Psoas muscle (tissue), 8 donors: Measurements from ENCODE around the gene ZCCHC13. TPM values are rescaled to one million over a fixed set of nuclear protein-coding genes. Genes with fewer than 3 reads are reported as not detected.
A peak's percentile ranks its signal among the peaks of the same experiment; 100 is the strongest.

ENCODE experiments used
- ATAC-seq, 4 donors: fragments of 200-7000 bp; cut with Tn5 transposase; one replicate each; pipeline ENCODE4 v1.9.1; 2020; ENCODE audit warnings: moderate library complexity in 3 of 4, mild to moderate bottlenecking in 2 of 4
- DNase-seq, 2 donors: peaks; one replicate each; pipeline ENCODE4 v3.0.0-alpha.2; 2020
- H3K27ac ChIP-seq: fragments of 200-600 bp; one replicate; pipeline ENCODE4 v1.8.0; 2022
- H3K27me3 ChIP-seq, 3 donors: fragments of 200-600 bp in 1 of 3; one replicate each; pipeline versions ENCODE4 v1.6.1 to v1.8.0; 2013 to 2022; ENCODE audit warnings: low read length in 2 of 3, mild to moderate bottlenecking in 2 of 3, moderate library complexity in 1 of 3; ENCODE audit not compliant: insufficient read depth in 3 of 3
- H3K36me3 ChIP-seq, 2 donors: fragments of 200-600 bp in 1 of 2; one replicate each; pipeline versions ENCODE4 v1.6.1 to v1.8.0; 2013 to 2022; ENCODE audit warnings: low read depth in 1 of 2, mild to moderate bottlenecking in 1 of 2, moderate library complexity in 1 of 2; ENCODE audit not compliant: insufficient read depth in 1 of 2
- H3K4me1 ChIP-seq: fragments of 200-600 bp; one replicate; pipeline ENCODE4 v1.8.0; 2022
- H3K4me3 ChIP-seq: fragments of 200-600 bp; one replicate; pipeline ENCODE4 v1.8.0; 2022; ENCODE audit warnings: mild to moderate bottlenecking
- H3K9me3 ChIP-seq: fragments of 200-600 bp; one replicate; pipeline ENCODE4 v1.8.0; 2022
- WGBS, 3 donors: extraction: QIAGEN DNeasy Blood & Tissue Kit; methylation state at CpG; one replicate each; pipeline versions ENCODE4 v1.1.6 to v1.1.7; 2013; 5-methylcytosine and 5-hydroxymethylcytosine counted together
- intact Hi-C, 2 donors: fragments of 100-400 bp; cut with DNase I; formaldehyde crosslinking; loops; one replicate each; pipeline versions ENCODE4 v1.11.0 to v1.14.2; 2022
- polyA plus RNA-seq, 3 donors: library from polyadenylated mRNA; stranded (reverse); fragments of 200-250 nt; gene quantifications; one replicate each; pipeline ENCODE4 v1.2.3, GENCODE V29; 2013
- total RNA-seq, 4 donors: library from RNA; stranded (reverse); fragmentation: NEBNext Ultra II Directional in 2 of 4; extraction: Animal tissue kit (Norgen Biotek cat#: 25700) in 2 of 4; gene quantifications; one replicate each; pipeline versions ENCODE4 v1.2.1 to v1.2.4, GENCODE V29; 2021 to 2023
- TF ChIP-seq, protein P1 (sequence below): fragments of 200-600 bp; IDR thresholded peaks from one replicate; pipeline ENCODE4 v1.8.0; 2022; ENCODE audit warnings: antibody characterized with exemption
- donor health status: healthy with polysubstance abuse.
- donor health status: DM: no; HTN: no; CAD: no; lungs with moderate emphysema.
- donor health status: Bipolar disorder and iron deficiency.
- donor health status: healthy.
- donor health status: DM: yes; HTN: yes; CAD: no.
- donor health status: DM: no; HTN: no; CAD: no.
- donor health status: DM: no; HTN: no; CAD: no.
- donor health status: DM: yes; HTN: yes; CAD: no.

ZCCHC13 gene
- total and polyA plus RNA-seq, 7 donors: not detected

DNA sequence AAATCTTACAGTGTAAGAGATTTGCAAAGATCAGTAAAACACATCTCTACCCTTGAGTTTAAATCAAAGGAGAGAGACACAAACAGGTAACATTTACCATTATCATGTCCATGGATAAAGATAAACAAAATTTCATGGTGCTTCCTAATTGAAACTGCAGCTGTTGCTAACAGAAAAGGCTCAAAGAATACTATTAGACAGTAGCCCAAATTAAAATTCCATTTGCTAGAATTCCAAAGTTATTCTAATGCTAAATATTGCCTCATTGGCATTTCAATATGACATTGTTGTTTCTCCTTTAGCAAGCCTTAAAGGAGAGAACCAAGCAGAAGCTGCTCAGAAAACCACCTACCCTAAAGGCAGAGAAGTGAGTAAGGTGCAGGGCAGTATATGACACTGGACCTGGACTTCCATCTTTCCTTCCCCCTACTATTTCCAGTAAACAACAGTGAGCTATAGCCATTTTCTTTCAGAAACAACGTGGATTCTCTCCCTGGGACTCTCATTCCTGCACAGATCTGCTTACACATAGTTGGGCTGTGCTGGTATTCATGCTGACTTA lies 19.5 kb upstream of the ZCCHC13 start:
- peaks cover 0 to 3% (median 0%) of the 10 kb centered on the region in 3 donors for H3K27me3 ChIP-seq
- ATAC-seq (no peak), DNase-seq (no peak)
- TF ChIP-seq, protein P1, sequence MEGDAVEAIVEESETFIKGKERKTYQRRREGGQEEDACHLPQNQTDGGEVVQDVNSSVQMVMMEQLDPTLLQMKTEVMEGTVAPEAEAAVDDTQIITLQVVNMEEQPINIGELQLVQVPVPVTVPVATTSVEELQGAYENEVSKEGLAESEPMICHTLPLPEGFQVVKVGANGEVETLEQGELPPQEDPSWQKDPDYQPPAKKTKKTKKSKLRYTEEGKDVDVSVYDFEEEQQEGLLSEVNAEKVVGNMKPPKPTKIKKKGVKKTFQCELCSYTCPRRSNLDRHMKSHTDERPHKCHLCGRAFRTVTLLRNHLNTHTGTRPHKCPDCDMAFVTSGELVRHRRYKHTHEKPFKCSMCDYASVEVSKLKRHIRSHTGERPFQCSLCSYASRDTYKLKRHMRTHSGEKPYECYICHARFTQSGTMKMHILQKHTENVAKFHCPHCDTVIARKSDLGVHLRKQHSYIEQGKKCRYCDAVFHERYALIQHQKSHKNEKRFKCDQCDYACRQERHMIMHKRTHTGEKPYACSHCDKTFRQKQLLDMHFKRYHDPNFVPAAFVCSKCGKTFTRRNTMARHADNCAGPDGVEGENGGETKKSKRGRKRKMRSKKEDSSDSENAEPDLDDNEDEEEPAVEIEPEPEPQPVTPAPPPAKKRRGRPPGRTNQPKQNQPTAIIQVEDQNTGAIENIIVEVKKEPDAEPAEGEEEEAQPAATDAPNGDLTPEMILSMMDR: no peak
- H3K36me3 ChIP-seq: peaks cover 0 to 29% of the 10 kb centered on the region in 2 donors
- 3 to 14% (median 14%) methylated on average over 1 of the region's 1 CpG for WGBS, 3 donors
- intact Hi-C loops: no loop called here
- H3K4me1 ChIP-seq: peaks cover 17% of the 10 kb centered on the region
- H3K27ac ChIP-seq: peak overlapping the region; percentile 32
- H3K4me3 ChIP-seq: no peak overlapping the region
- no peaks in the 10 kb centered on the region for H3K9me3 ChIP-seq

DNA sequence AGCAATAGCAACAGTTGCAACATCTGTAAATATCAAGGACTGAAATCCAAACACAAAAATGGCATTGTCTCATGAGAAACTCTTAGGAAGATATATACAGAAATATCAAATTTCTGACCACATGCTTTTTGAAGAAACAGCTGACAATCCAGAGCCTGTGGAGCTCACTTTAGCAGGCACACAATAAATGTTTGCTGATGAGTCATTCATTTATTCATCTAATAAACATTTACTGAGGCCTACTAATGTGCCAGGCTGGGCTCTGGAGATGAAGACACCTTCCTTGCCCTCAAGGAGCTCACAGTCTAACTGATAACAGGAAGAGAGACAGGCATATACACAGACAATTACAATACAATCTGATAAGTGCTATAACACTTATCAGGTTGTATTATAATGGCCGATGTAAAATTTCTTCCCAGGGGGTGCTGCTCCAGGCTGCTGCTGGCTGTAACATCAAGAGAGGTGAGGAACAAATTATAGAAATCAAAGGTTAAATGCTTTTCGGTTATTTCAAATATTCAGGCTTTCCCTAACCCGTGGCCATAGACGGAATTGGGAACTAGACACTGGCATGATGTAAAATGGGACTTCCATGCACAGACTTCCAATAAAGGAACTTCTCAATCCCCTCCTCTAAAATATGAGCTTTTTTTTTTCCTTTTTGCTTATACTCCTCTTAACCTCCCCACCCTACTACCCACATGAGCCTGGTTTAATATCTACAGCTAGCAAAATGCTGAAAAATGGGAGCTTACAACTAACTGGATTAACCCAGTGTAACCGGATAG lies 16.8 kb upstream of the ZCCHC13 start:
- TF ChIP-seq, protein P1: no peak
- Histone ChIP-seq H3K9me3 (no peaks in the 10 kb centered on the region), H3K27ac (peak overlapping the region; percentile 60), H3K36me3 (peaks cover 0 to 8% of the 10 kb centered on the region in 2 donors), H3K27me3 (peaks cover 0 to 6% (median 0%) of the 10 kb centered on the region in 3 donors), H3K4me3 (no peak overlapping the region), H3K4me1 (peaks cover 17% of the 10 kb centered on the region)
- intact Hi-C loops: no loop called here
- DNase-seq (no peak), ATAC-seq (peak in 1 of 4 donors; percentile 26)
- 77 to 81% (median 79%) methylated on average over 5 of the region's 5 CpGs for WGBS, 3 donors

DNA sequence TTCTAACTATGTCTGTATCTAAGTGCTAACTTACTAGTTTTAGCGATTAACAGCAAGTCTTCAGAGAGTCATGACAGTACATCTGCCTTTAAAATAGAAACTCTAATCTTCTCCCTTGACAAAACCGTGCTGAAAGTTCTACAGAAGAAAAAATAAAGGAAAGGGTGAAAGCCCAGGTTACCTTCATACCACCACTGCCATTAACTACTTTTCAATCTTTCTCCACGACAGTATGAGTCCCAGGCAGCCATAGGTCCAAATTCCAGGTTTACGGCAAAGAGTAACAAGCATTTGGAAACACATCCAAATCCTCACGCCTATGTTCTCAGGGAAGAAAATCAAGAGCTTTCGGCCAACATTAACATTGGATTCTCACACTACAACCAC lies 12.4 kb upstream of the ZCCHC13 start:
- Histone ChIP-seq H3K27ac (peak overlapping the region; percentile 89), H3K4me1 (no peaks in the 10 kb centered on the region), H3K27me3 (peaks cover 0 to 13% (median 0%) of the 10 kb centered on the region in 3 donors), H3K36me3 (peaks cover 0 to 2% of the 10 kb centered on the region in 2 donors), H3K4me3 (peak overlapping the region; percentile 84), H3K9me3 (no peaks in the 10 kb centered on the region)
- TF ChIP-seq, protein P1: no peak
- intact Hi-C loops: loop anchor here in 1 of 2 donors (5.0 kb wide), 1 partner anchor 51 kb away; no protein-coding TSS in a partner anchor
- DNase-seq (no peak), ATAC-seq (peak in 3 of 4 donors; percentile 0 to 26 (median 0))
- WGBS, 3 donors: 2 to 23% (median 3%) methylated on average over 6 of the region's 6 CpGs

DNA sequence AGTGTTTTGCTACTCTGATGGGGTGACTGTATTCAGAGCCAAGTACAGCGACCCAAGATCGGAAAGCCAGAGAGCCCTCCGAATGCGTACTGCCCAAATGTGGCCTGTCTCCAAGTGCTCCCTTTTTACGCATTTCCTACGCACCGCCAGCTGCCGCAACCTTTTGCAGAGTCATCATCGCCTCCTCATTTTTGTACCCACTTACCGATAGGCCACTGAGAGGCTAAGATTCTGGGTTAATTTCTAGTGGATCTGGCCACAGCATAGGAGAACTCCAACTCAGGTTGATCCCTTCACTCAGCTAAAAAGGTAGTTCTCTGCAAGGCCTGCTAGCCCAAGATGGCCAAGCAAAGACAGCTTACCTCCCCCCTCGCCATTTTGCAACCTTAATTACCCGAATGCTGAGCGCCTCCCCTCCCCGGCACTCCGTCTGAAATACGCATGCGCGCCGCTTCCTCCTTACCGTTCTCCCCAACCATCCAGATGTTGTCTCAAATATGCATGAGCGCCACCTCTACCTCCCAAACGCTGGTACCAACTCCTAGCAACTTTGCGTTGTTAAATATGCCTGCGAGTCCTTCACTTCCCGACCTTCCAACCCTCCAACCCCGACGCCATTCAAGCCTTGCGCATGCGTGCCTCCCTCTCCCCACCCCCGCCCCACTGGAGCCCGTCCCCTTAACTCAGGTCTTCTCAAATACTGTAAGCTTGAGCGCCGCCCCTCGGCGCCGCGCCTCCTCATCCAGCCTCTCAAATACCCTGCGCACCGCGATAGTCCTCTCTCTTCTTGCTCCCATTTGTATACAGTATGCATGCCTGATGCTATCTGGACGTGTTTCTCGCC lies 11.8 kb upstream of the ZCCHC13 start:
- H3K9me3 ChIP-seq: no peaks in the 10 kb centered on the region
- intact Hi-C loops: loop anchor here in 1 of 2 donors (5.0 kb wide), 1 partner anchor 50 kb away; no protein-coding TSS in a partner anchor
- ATAC-seq (peak; percentile 90 to 92 (median 90)), DNase-seq (peak; percentile 87 to 92)
- peak overlapping the region; percentile 84 for H3K4me3 ChIP-seq
- WGBS, 3 donors: 0 to 22% (median 1%) methylated on average over 39 to 42 of the region's 42 CpGs
- peak overlapping the region; percentile 89 for H3K27ac ChIP-seq
- H3K36me3 ChIP-seq: no peaks in the 10 kb centered on the region
- H3K4me1 ChIP-seq: no peaks in the 10 kb centered on the region
- TF ChIP-seq, protein P1: no peak
- peaks cover 0 to 13% (median 0%) of the 10 kb centered on the region in 3 donors for H3K27me3 ChIP-seq
